Astrocyte of the cerebellum (primary cell): Measurements from ENCODE around the gene TRAPPC12.

Experiments
- DNase-seq: peaks from one replicate; pipeline ENCODE4 v3.0.0-alpha.2; 2011; ENCODE audit warnings: low read depth
- H3K4me3 ChIP-seq: 2 replicates; pipeline ENCODE4 v1.5.1; 2011; ENCODE audit warnings: mild to moderate bottlenecking, low read depth, low read length, moderate library complexity
- in situ Hi-C: cut with HindIII; loops from 2 replicates; pipeline ENCODE4 v1.10.0; 2017; ENCODE audit warnings: low sequenced_read_pairs
- TF ChIP-seq, protein P1 (sequence below): IDR thresholded peaks from 2 replicates; pipeline ENCODE4 v1.5.1; 2012; ENCODE audit warnings: low read length, low read depth, moderate library complexity, mild to moderate bottlenecking; ENCODE audit errors: missing control alignments

TRAPPC12 gene

DNA sequence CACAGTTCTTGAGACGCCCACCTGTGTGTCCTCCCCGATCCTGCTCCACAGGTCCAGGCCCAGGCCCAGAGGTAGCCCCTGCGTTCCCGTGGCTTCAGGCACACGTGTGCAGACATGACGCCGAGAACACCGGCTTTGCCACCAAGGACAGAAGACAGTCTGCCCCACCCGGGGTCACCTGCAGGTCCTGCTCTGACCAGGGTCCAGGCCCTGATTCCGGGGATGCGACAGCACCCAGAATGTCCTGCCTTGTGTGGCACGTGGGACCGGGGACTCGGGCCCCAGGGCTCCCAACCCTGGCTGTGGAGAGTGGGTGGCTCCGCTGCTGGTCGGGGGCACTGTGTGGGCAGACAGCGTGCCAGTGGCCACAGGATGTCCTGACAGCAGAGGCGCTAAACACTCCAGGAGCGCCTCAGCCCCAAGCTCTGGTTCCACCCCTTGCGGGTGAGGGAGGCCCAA lies 102.9 kb downstream of the TRAPPC12 start:
- no peak for DNase-seq

DNA sequence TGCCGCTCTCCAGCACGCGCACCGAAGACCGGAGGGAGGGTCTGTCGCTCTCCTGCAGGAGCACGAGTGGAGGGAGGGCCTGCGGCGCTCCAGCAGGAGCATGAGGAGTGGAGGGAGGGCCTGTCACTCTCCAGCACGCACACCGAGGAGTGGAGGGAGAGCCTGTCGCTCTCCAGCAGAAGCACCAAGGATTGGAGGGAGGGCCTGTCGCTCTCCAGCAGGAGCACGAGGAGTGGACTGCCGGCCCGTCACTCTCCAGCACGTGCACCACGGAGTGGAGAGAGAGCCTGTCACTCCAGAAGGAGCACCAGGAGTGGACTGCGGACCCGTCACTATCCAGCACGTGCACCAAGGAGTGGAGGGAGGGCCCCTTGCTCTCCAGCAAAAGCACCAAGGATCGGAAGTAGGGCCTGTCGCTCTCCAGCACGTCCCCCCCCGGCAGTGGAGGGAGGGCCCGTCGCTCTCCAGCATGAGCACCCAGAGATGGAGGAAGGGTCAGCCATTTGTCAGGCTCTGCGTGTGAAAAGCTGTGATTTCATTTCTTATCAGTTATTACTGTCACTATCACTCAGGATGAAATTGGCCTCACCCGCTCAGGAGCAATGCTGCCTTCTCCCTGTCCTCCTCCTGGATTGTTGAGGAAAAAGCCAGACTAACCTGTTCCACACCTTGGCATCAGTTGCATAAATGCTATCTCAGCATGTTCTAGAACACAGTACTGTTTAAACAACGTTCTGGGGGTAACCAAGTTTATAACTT lies 103.9 kb downstream of the TRAPPC12 start:
- DNase-seq = no peak
- TF ChIP-seq, protein P1, sequence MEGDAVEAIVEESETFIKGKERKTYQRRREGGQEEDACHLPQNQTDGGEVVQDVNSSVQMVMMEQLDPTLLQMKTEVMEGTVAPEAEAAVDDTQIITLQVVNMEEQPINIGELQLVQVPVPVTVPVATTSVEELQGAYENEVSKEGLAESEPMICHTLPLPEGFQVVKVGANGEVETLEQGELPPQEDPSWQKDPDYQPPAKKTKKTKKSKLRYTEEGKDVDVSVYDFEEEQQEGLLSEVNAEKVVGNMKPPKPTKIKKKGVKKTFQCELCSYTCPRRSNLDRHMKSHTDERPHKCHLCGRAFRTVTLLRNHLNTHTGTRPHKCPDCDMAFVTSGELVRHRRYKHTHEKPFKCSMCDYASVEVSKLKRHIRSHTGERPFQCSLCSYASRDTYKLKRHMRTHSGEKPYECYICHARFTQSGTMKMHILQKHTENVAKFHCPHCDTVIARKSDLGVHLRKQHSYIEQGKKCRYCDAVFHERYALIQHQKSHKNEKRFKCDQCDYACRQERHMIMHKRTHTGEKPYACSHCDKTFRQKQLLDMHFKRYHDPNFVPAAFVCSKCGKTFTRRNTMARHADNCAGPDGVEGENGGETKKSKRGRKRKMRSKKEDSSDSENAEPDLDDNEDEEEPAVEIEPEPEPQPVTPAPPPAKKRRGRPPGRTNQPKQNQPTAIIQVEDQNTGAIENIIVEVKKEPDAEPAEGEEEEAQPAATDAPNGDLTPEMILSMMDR = no peak
- in situ Hi-C loops = no loop called here
- no peak overlapping the region for H3K4me3 ChIP-seq

More for the DNA sequence above, 102.9 kb downstream of the TRAPPC12 start:
- TF ChIP-seq, protein P1 = no peak
- no peak overlapping the region for H3K4me3 ChIP-seq
- in situ Hi-C loops = no loop called here

DNA sequence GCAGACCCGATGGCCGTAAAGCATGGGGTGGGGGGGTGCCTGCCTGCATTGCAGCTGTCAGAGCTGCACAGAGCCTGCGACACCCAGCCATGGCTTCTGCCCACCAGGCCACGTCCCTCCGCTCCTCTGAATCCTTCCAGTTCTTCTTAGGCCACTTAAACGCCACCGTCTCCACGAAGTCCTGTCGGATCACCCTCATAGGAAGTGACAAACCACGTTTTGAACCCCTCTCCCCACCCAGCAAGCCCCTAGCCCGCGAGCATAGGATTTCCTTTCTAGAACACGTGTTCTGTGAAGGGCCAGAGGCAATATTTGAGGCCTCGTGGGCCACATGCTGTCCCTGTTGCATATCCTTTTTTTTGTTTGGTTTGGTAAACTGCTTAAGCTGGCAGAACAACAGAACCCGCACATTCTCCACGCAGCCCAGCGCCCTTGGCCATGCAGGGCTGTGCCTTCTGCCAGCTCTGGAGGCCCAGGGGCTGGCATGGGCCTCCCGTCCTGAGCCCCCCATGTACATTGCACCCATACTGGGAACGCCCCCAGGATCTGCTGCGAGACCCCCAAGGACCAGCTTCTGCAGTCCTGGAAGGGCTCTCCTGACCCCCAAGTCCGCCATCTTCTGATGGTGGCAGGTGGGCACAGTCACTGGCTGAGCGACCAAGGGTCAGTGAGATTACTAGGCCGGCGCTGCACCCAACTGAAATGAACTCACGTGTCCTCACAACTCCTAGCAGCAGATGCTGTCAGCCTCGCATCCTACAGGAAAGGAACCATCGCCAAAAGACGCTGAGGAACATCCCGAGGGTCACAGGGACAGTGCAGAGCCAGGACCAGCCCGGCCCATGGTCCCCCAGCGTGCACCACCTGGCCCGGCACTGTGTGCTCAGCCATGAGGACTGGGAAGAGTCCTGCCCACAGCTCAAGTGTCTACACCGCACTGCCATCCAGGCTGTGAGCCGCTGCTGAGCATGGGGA lies 104.8 kb downstream of the TRAPPC12 start:
- no peak for DNase-seq
- no peak overlapping the region for H3K4me3 ChIP-seq
- TF ChIP-seq, protein P1 = no peak
- in situ Hi-C loops = no loop called here

DNA sequence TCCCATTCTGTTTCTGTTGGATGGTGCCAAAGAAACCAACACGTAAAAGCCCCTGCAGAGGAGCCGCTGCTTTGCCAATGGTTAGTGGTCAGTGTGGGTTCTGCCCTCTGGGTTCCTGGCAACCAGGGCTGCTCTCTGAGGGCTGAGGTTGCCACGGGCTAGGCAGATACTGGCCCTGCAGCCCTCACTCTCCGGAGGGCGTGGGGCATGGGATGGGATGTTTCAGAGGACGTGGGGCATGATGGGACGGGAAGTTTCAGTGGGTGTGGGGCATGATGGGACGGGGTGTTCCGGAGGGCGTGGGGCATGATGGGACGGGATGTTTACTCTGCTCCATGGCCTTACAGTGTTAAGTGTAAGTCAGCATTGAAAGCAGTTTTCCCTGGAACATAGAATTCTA lies 105.7 kb downstream of the TRAPPC12 start:
- TF ChIP-seq, protein P1 = no peak
- H3K4me3 ChIP-seq = no peak overlapping the region
- no peak for DNase-seq
- in situ Hi-C loops = no loop called here

DNA sequence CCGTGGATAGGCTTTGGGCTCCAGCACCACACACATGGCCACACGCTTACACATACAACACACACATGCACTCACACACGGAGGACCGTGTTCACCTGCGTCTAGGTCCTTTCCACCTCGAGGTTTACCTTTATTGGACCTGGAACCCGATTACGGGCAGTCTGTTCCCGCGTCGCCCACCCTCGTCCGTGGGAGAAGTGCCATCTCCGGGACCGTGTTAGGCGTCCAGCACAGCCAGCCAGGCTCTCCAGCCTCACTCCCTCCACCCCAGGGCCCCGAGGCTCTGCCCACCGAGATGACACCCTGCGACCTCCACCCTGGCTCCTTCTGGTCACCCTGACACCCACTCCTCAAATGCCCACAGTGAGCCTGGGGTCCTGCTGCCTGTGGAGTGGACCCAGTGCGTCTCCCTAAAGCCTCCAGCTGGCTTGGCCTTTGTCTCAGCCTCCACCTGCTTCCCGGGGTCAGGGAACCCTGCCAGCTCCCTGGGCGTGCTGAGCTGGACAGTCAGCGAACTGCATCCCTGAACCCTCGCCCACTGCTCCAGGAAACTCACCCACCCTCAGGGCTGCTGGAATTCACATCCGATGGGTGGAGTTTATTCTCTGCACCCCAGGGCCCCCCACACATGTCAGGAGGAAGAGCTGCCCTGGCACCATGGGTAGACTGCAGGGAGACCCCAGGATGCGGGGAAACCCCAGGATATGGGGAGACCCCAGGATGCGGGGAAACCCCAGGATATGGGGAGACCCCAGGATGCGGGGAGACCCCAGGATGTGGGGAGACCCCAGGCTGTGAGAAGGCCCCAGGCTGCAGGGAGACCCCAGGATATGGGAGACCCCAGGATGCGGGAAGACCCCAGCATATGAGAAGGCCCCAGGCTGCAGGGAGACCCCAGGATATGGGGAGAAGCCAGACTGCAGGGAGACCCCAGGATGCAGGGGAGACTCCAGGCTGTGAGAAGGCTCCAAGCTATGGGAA lies 106.8 kb downstream of the TRAPPC12 start:
- no peak overlapping the region for H3K4me3 ChIP-seq
- TF ChIP-seq, protein P1 = no peak
- in situ Hi-C loops = no loop called here
- no peak for DNase-seq

DNA sequence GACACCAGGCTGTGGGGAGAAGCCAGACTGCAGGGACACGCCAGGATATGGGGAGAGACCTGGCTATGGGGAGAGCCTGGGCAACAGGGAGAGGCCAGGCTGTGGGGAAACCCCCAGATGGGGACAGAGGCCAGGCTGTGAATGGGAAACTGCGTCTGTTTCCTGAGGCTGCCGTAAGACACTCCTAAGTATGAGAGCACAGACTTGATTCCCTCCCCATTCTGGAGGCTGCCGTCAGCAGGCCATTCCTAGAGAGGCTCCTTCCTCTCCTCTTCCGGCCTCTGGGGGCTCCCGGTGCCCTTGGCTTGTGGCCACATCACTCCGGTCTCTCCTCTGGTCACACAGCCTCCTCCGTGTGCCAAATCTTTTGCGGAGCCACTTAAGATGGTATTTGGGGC lies 107.5 kb downstream of the TRAPPC12 start:
- DNase-seq = no peak
- no peak overlapping the region for H3K4me3 ChIP-seq
- TF ChIP-seq, protein P1 = no peak
- in situ Hi-C loops = no loop called here
